HepG2 (cell line): Measurements from ENCODE around the gene PTPRE.

Experiments
- KAT2B ChIP-seq: fragments of 150-350 bp; IDR thresholded peaks from 2 replicates; pipeline ENCODE4 v1.6.1; 2014; ENCODE audit warnings: low read depth, low read length, borderline replicate concordance
- TBL1XR1 ChIP-seq: fragments of 150-350 bp; IDR thresholded peaks from 2 replicates; pipeline ENCODE4 v1.6.1; 2014; ENCODE audit warnings: borderline replicate concordance, low read length; ENCODE audit not compliant: partially characterized antibody
- ZNF101 ChIP-seq: sonication (generic); formaldehyde crosslinking; IDR thresholded peaks from 2 replicates; pipeline ENCODE4 v1.4.0; 2020; ENCODE audit warnings: mild to moderate bottlenecking, low read depth, missing genetic modification reagents, borderline replicate concordance
- ZNF550 ChIP-seq: sonication (generic); formaldehyde crosslinking; IDR thresholded peaks from 2 replicates; pipeline ENCODE4 v1.4.0; 2020; ENCODE audit warnings: mild to moderate bottlenecking, missing genetic modification reagents, borderline replicate concordance

GRCh38 chr10:128043259-128044045 lies 136.5 kb downstream of the PTPRE start:
- TF ChIP-seq TBL1XR1 (no peak), ZNF550 (CRISPR knock-in tag) (no peak), ZNF101 (CRISPR knock-in tag) (no peak), KAT2B (no peak)
